Thyroid gland (tissue), 4 donors: Measurements from ENCODE around the gene SLC34A2.

Source experiments
- CTCF ChIP-seq, 6 experiments: fragments of 200-600 bp in 3 of 6; fragments of 450-650 bp in 3 of 6; sonication (generic) in 3 of 6; IDR thresholded peaks; one replicate each; pipeline ENCODE4 v1.5.1; 2016 to 2019; ENCODE audit warnings: antibody characterized with exemption in 6 of 6, mild to moderate bottlenecking in 2 of 6, inconsistent platforms in 1 of 6, moderate library complexity in 1 of 6
- POLR2A ChIP-seq, 2 donors: fragments of 450-650 bp; IDR thresholded peaks; one replicate each; pipeline ENCODE4 v1.6.1; 2017; ENCODE audit warnings: antibody characterized with exemption in 2 of 2, mild to moderate bottlenecking in 2 of 2, moderate library complexity in 1 of 2

- TF ChIP-seq CTCF (IDR thresholded peaks at IDR 0.05) (no peak), POLR2A (IDR thresholded peaks at IDR 0.05) (no peak)
Observed at GRCh38 chr4:25614807-25615206, 40.8 kb upstream of the SLC34A2 start.
